Effector memory CD8-positive, alpha-beta T cell (primary cell): ENCODE measurements around the gene ARHGAP12.

Source experiments
- ATAC-seq: fragments of 150-1000 bp; cut with Tn5 transposase; replicated peaks from 2 replicates; pipeline ENCODE4 v1.10.0; 2021; ENCODE audit warnings: mild to moderate bottlenecking, moderate library complexity
- DNase-seq, 3 experiments: peaks; one replicate each; pipeline ENCODE4 v3.0.0; 2021
- H3K27ac Mint-ChIP-seq, 2 donors: one replicate each; pipeline ENCODE4 v1.8.0; 2022; ENCODE audit warnings: mild to moderate bottlenecking in 2 of 2, mixed read lengths in 2 of 2, moderate library complexity in 2 of 2
- H3K27me3 Mint-ChIP-seq, 2 donors: one replicate each; pipeline ENCODE4 v1.8.0; 2022; ENCODE audit warnings: mixed read lengths in 2 of 2
- H3K36me3 Mint-ChIP-seq: one replicate; pipeline ENCODE4 v1.8.0; 2022; ENCODE audit warnings: mild to moderate bottlenecking, moderate library complexity, mixed read lengths; ENCODE audit not compliant: insufficient read depth
- H3K4me1 Mint-ChIP-seq, 2 donors: one replicate each; pipeline ENCODE4 v1.8.0; 2022; ENCODE audit warnings: low read depth in 2 of 2, mixed read lengths in 2 of 2
- H3K4me3 Mint-ChIP-seq, 2 donors: one replicate each; pipeline ENCODE4 v1.8.0; 2022; ENCODE audit warnings: mild to moderate bottlenecking in 2 of 2, mixed read lengths in 2 of 2, moderate library complexity in 2 of 2
- H3K9me3 Mint-ChIP-seq, 2 donors: one replicate each; pipeline ENCODE4 v1.8.0; 2022; ENCODE audit warnings: mixed read lengths in 2 of 2

The ARHGAP12 gene

DNA sequence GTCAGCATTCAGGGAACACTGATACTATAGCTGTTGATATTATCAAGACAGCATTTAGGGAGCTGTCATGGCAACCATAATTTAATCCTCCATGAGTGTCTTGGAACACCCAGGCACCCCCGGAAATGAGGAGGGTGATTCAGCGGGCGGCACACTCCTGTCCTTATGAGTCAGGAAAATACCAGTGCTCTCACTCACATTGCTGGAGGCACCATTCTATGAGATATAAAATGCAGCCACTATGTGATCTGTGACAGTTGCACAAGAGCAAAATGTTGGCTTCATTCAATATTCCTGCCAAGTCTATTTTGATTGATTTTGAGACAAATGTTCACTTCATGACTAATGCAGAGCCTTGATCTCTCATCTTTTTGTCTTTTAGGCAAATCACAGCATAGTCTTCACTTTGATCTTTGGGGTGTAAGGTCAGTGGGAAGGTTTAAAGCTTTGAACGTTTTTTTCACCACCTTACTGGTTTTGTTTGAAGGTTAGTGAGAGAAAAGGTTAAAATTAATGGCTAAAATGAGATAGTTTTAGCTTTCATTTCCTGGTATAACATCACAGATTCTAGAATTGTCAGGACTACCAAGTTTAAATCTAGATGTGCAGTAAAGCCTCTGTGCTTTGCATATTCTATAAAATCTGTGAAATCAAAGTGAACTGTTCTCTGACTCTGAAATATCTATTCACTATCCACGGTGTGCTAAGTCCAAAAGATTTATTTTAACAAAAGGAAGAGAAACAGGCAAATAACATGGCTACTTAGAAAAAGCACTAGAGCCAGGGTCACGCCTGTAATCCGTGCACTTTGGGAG is 12.4 kb upstream of the ARHGAP12 start:
- H3K4me1 Mint-ChIP-seq = peaks cover 0 to 11% of the 10 kb centered on the region in 2 donors
- peak overlapping the region in 1 of 2 donors; percentile 62 for H3K27ac Mint-ChIP-seq
- no peak overlapping the region for H3K4me3 Mint-ChIP-seq
- ATAC-seq (no peak), DNase-seq (no peak)
- H3K9me3 Mint-ChIP-seq = no peaks in the 10 kb centered on the region
- H3K36me3 Mint-ChIP-seq = no peaks in the 10 kb centered on the region
- H3K27me3 Mint-ChIP-seq = no peaks in the 10 kb centered on the region

DNA sequence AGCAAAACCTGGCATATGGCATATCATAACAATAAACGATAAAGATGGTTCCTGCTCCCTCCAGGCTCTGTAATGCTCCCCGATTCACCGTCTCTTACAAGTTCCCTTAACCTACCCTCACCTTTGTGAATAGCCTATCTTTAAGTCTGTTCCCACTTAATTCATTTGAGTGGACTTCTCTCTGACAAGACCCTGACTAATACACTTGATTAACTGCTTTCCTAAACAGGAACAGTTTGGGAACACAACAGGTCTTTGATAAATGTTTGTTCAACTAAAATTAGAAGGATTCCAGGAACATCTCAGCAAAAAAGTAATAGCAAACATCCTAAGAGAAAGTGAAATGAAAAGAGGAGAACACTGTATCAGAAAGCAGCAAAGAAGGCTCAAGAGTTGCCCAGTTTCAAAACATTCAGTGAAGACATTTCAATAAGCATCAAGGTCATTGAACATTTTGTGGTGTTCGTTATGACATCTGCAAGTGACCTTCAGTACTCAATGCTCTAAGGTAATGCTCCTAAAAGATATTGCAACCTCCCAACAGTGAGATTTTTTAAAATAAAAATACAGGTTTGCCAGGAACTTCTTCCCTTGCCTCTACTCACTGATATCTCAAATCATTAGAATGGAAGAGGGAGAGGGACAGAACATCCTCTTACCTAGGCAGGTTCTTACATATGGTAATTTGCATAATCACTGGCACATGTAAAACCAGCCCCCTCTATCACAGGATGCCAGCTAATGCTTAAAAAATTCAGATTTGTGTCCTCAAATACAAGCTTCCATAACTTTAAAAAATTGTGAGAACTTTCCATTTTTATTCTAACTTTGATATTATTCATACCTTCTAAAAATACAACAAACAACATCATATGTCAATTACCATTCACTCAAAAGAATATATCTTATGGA is 11.4 kb upstream of the ARHGAP12 start:
- H3K27ac Mint-ChIP-seq = no peak overlapping the region
- H3K9me3 Mint-ChIP-seq = no peaks in the 10 kb centered on the region
- DNase-seq (no peak), ATAC-seq (no peak)
- peaks cover 0 to 11% of the 10 kb centered on the region in 2 donors for H3K4me1 Mint-ChIP-seq
- H3K36me3 Mint-ChIP-seq = no peaks in the 10 kb centered on the region
- no peaks in the 10 kb centered on the region for H3K27me3 Mint-ChIP-seq
- no peak overlapping the region for H3K4me3 Mint-ChIP-seq

- no peaks in the 10 kb centered on the region for H3K9me3 Mint-ChIP-seq
- ATAC-seq = no peak
- no peak for DNase-seq
- peaks cover 0 to 4% of the 10 kb centered on the region in 2 donors for H3K4me1 Mint-ChIP-seq
- H3K27me3 Mint-ChIP-seq = no peaks in the 10 kb centered on the region
- H3K4me3 Mint-ChIP-seq = no peak overlapping the region
- H3K36me3 Mint-ChIP-seq = no peaks in the 10 kb centered on the region
- no peak overlapping the region for H3K27ac Mint-ChIP-seq
Observed at GRCh38 chr10:31937371-31937770, 8.7 kb upstream of the ARHGAP12 start.

DNA sequence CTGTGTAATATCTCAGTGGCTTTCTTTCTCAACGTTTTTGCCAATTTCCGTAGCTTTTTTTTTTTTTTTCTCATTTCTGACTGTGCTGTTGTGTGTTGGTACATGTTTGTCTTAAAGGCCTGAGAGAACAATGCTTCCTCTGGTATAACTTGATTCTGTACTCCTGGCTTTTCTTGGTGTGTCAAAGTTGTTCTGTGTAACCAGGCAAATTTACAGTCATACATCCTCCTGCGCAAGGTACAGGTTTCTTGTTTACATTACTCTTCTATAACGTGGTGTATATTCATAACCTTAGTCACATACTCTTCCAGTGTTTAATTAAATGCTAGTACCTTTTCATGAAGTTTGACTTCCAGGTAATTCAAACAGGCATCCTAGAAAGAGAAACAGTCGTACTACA is 8.3 kb upstream of the ARHGAP12 start:
- Mint-ChIP-seq H3K36me3 (no peaks in the 10 kb centered on the region), H3K4me1 (peaks cover 0 to 4% of the 10 kb centered on the region in 2 donors), H3K9me3 (no peaks in the 10 kb centered on the region), H3K27ac (no peak overlapping the region), H3K4me3 (no peak overlapping the region), H3K27me3 (no peaks in the 10 kb centered on the region)
- no peak for ATAC-seq
- no peak for DNase-seq

DNA sequence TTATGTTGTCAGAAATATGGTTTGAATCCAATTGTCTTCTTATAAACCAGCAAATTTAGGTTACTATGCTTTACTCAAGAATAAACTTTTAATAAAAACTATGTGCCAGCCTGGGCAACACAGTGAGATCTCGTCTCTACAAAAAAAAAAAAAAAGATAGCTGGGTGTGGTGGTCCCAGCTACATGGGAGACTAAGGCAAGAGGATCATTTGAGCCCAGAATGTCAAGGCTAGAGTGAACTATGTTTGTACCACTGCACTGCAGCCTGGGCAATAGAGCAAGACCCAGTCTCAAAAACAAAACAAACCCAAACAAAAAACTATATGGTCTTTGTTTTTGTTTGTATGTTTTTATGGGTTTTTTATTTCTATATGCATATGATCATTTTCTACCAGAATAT is 7.5 kb upstream of the ARHGAP12 start:
- no peak for DNase-seq
- Mint-ChIP-seq H3K9me3 (no peaks in the 10 kb centered on the region), H3K27ac (no peak overlapping the region), H3K4me3 (no peak overlapping the region), H3K27me3 (no peaks in the 10 kb centered on the region), H3K4me1 (peaks cover 0 to 2% of the 10 kb centered on the region in 2 donors), H3K36me3 (no peaks in the 10 kb centered on the region)
- ATAC-seq = no peak

- DNase-seq = no peak
- no peak overlapping the region for H3K4me3 Mint-ChIP-seq
- no peak for ATAC-seq
- no peaks in the 10 kb centered on the region for H3K36me3 Mint-ChIP-seq
- H3K27me3 Mint-ChIP-seq = no peaks in the 10 kb centered on the region
- H3K9me3 Mint-ChIP-seq = no peaks in the 10 kb centered on the region
- peaks cover 0 to 4% of the 10 kb centered on the region in 2 donors for H3K4me1 Mint-ChIP-seq
- no peak overlapping the region for H3K27ac Mint-ChIP-seq
Observed at GRCh38 chr10:31935678-31936077, 7.0 kb upstream of the ARHGAP12 start.

DNA sequence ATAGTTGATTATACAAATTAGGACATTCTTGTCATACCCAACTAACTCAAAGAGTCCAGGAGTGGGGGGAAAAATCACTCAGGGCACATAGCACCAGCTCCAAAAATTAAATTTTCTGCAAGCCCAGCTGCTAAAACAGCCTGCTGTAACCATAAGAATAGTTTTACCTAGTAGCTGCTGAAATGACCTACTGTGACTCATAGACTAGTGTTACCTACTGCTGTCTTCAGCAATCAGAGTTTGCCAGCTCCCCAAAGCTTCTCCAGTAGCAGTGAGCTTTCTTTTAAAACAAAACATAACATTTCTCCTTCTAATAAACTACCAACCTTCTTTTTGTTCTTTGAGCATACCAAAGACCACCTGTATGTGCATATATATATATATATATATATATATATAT is 4.2 kb upstream of the ARHGAP12 start:
- no peaks in the 10 kb centered on the region for H3K27me3 Mint-ChIP-seq
- H3K4me1 Mint-ChIP-seq = peaks cover 13 to 17% of the 10 kb centered on the region in 2 donors
- no peak for ATAC-seq
- DNase-seq = no peak
- no peaks in the 10 kb centered on the region for H3K9me3 Mint-ChIP-seq
- no peak overlapping the region for H3K4me3 Mint-ChIP-seq
- H3K27ac Mint-ChIP-seq = no peak overlapping the region
- peaks cover 12% of the 10 kb centered on the region for H3K36me3 Mint-ChIP-seq

DNA sequence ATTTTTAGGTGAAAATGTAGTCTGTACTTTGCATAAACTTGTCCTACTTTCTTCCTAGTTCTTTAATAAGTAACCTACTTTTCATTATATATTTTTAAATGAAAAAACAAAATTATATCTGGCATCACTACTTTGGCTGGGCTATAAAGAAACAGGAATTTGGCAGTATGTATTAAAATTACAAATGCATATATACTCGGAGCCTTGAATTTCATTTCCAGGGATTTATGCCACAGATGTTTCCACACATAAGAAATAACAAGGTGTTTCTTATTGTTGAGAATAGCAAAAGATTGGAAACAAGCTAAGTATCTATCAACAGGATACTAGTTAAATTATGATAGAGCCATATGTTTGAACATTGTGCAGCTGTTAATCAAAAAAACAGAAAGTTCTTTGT is 2.2 kb upstream of the ARHGAP12 start:
- Mint-ChIP-seq H3K4me1 (peaks cover 26 to 35% of the 10 kb centered on the region in 2 donors), H3K4me3 (peak overlapping the region in 1 of 2 donors; percentile 80), H3K36me3 (peaks cover 17% of the 10 kb centered on the region), H3K27me3 (no peaks in the 10 kb centered on the region), H3K27ac (peak overlapping the region in 1 of 2 donors; percentile 41), H3K9me3 (no peaks in the 10 kb centered on the region)
- ATAC-seq (no peak), DNase-seq (no peak)

DNA sequence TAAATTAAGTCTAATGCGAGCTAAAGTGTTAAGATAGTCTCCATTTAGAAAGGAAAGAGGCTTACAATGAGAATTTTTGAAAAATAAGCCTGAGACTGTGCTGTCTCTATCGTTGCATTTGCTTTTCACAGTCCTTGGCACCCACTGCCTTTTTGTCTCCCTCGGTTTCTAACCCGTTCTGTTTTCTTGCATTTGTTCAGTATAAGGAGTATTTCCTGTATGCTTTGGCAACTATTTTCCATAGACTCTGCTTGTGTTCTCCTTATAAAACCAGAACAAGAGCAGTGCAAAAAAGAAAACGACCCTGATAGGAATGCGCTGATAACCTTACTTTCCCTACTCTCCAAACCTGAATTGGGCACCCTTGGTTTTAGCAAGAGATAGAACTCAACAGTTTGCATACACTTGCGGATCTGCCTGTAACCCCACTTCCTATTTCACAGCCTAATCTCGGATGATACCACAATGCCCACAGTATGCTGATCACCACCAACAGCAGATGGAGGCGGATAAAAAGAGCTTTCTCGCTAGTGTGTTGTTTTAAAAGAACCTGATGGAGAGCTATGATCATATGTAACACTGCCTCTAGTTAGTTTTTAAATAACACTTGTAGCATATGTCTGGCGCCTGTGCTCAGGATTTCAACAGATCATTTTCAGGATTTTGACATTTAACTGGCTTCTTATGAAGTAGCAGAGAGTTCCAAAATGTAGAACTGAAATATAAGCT is 1.6 kb upstream of the ARHGAP12 start:
- DNase-seq (peak; percentile 43 to 56 (median 53)), ATAC-seq (peak; percentile 69)
- Mint-ChIP-seq H3K4me1 (peaks cover 29 to 36% of the 10 kb centered on the region in 2 donors), H3K27ac (peak overlapping the region in 1 of 2 donors; percentile 85), H3K36me3 (peaks cover 17% of the 10 kb centered on the region), H3K9me3 (no peaks in the 10 kb centered on the region), H3K27me3 (no peaks in the 10 kb centered on the region), H3K4me3 (peak overlapping the region; percentile 80 to 88)

DNA sequence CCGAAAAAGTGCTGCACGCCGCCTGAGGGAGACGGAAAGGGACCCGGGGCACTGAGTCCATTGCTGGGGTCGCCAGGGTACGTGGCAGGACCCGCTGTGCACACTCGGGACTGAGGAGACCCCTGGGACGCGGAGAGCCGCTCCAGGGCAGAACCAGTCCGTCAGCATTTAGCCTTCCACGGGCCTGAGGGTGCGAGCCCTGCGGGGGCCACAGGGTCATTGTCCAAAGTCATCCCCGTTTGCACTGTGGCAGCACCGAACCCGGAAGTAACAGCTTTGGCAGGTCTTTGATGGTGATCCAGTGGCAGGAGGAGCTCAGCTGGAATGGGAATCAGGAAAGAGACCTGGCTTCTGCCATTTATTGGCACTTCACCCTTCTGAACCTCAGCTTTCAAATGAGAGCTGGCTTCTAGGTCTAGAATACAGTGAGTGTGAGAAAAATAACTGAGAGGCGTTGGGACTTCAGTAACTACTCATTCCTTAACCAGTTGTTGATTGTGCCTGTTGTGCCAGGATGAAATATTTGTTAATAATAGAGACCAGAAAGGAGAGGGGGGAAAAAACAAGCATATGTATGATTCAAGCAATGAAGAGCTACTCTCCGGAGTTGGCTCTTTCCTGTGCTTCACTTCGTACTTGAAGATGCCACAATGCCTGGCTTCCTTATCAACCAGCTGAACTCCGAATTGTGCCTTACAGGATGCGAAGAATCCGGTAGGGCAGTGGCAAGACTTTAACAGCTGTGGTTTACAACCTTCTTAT is 811 bp upstream of the ARHGAP12 start:
- Mint-ChIP-seq H3K27ac (peak overlapping the region; percentile 85 to 91), H3K4me3 (peak overlapping the region; percentile 80 to 88), H3K27me3 (no peaks in the 10 kb centered on the region), H3K9me3 (no peaks in the 10 kb centered on the region), H3K4me1 (peaks cover 35 to 43% of the 10 kb centered on the region in 2 donors), H3K36me3 (peaks cover 17% of the 10 kb centered on the region)
- peak; percentile 5 for ATAC-seq
- DNase-seq = peak in 1 of 3 experiments; percentile 15

- Mint-ChIP-seq H3K36me3 (peaks cover 17% of the 10 kb centered on the region), H3K27ac (peak overlapping the region; percentile 85 to 91), H3K27me3 (no peaks in the 10 kb centered on the region), H3K9me3 (no peaks in the 10 kb centered on the region), H3K4me1 (peaks cover 39 to 48% of the 10 kb centered on the region in 2 donors), H3K4me3 (peak overlapping the region; percentile 80 to 88)
- peak; percentile 46 for ATAC-seq
- peak; percentile 28 to 41 (median 39) for DNase-seq
Observed at GRCh38 chr10:31927884-31928548, 615 bp downstream of the ARHGAP12 start.

GRCh38 chr10:31927565-31927883 is 1.1 kb downstream of the ARHGAP12 start:
- ATAC-seq = no peak
- Mint-ChIP-seq H3K9me3 (no peaks in the 10 kb centered on the region), H3K4me1 (peaks cover 39 to 48% of the 10 kb centered on the region in 2 donors), H3K36me3 (peaks cover 20% of the 10 kb centered on the region), H3K4me3 (peak overlapping the region; percentile 80 to 88), H3K27ac (peak overlapping the region; percentile 75 to 91), H3K27me3 (no peaks in the 10 kb centered on the region)
- no peak for DNase-seq
